ENCODE data around the gene PGM2.
"Not testable (repeated sequence)": the region's sequence is repeated elsewhere in the genome, so short reads cannot be mapped to it uniquely, and the experiment has no call there.

Gene PGM2

GRCh38 chr4:37818752-37819151, 7.7 kb upstream of the PGM2 start:
- H3K4me3 ChIP-seq (ENCODE audit: low read depth, low read length): no peak overlapping the region
- TF ChIP-seq CTCF (IDR thresholded peaks at IDR 0.05; ENCODE audit: borderline replicate concordance, insufficient read depth, low read depth, low read length): no peak

DNA sequence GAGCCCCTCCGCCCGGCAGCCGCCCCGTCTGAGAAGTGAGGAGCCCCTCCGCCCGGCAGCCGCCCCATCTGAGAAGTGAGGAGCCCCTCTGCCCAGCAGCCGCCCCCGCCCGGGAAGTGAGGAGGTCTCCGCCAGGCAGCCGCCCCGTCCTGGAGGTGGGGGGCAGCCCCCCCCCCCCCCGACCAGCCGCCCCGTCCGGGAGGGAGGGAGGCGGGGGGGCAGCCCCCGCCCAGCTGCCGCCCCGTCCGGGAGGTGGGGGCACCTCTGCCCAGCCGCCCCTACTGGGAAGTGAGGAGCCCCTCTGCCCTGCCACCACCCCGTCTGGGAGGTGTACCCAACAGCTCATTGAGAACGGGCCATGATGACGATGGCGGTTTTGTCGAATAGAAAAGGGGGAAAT, 6.0 kb upstream of the PGM2 start:
- not testable (repeated sequence) for H3K4me3 ChIP-seq (ENCODE audit: low read depth, low read length)

DNA sequence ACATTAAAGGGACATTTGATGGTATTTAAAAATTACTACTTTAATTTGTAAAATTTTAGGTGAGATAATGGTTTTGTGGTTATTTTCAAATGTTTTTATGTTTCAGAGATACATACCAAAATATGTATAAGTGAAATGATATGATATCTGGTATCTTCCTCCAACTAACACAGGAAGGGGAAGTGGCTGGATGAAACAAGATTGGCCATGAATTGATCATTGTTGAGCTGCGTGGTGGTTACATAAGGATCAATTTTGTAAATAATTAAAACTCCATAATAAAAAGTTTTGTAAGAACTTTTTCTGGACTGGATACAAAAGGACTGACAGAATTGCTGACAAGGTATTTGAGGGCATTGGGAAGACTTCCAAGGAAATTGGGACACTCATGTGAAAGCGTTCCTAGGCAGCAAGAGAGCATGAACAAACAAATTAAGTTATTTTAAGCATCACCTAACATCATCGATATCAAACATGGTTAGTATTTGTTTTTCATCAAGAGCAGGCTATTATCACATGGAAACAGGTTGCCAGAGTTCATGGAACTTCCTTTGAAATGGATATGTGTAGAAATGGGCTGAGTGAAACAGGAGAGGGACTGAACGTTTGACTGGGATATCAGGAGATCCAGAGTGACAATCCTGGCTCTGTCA, 4.4 kb upstream of the PGM2 start:
- no peak for TF ChIP-seq CTCF (IDR thresholded peaks at IDR 0.05; ENCODE audit: borderline replicate concordance, insufficient read depth, low read depth, low read length)
- H3K4me3 ChIP-seq (ENCODE audit: low read depth, low read length): no peak overlapping the region

DNA sequence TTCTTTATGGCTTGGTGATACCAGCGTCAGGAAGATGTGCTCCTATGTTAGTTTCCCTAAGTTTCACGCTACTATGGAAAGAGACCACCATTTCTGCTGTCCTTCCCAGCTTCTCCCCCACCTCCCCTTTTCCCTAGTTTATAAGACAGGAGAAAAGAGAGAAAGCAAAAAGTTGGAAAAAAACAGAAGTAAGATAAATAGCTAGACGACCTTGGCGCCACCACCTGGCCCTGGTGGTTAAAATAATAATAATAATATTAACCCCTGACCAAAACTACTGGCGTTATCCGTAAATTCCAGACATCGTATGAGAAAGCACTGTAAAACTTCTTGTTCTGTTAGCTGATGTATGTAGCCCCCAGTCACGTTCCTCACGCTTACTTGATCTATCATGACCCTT, 985 bp upstream of the PGM2 start:
- peak overlapping the region; percentile 100 for H3K4me3 ChIP-seq (ENCODE audit: low read depth, low read length)

- TF ChIP-seq CTCF (IDR thresholded peaks at IDR 0.05; ENCODE audit: borderline replicate concordance, insufficient read depth, low read depth, low read length): no peak
- peak overlapping the region; percentile 100 for H3K4me3 ChIP-seq (ENCODE audit: low read depth, low read length)
These were observed 555 bp upstream of the PGM2 start for GRCh38 chr4:37825968-37826294.

GRCh38 chr4:37827030-37827685, 672 bp downstream of the PGM2 start:
- H3K4me3 ChIP-seq (ENCODE audit: low read depth, low read length): peak overlapping the region; percentile 100
- TF ChIP-seq CTCF (IDR thresholded peaks at IDR 0.05; ENCODE audit: borderline replicate concordance, insufficient read depth, low read depth, low read length): no peak

DNA sequence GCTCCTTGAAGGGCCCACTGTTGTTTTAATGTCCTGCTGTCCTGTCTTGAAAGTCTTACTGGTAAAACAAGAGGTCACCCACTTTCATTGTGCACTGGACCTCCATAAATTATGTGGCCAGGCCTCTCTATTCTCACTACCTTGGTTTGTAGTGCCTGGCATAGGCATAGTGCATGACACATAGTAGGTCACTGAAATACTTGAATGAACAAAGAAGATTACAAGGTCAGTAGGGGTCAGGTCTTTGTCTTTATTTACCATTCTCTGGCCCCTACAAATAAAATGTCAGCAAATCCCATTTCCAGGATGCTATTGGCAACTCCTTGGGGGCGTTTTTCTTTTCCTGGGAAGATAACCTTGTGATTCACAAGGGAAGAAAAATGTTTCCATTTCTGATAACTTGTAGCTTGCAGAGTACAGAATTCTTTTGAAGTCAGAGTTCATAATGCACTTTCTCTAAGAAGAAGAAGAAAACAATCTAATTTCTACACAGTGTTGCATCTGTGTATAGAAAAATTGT, 1.4 kb downstream of the PGM2 start:
- H3K4me3 ChIP-seq (ENCODE audit: low read depth, low read length): peak overlapping the region; percentile 100
- TF ChIP-seq CTCF (IDR thresholded peaks at IDR 0.05; ENCODE audit: borderline replicate concordance, insufficient read depth, low read depth, low read length): no peak

- H3K4me3 ChIP-seq (ENCODE audit: low read depth, low read length): no peak overlapping the region
- no peak for TF ChIP-seq CTCF (IDR thresholded peaks at IDR 0.05; ENCODE audit: borderline replicate concordance, insufficient read depth, low read depth, low read length)
These were observed 2.4 kb downstream of the PGM2 start for GRCh38 chr4:37828843-37829242.
